IMR-90 (cell line): ENCODE results near the gene PTRHD1. TPM values are rescaled to one million over a fixed set of nuclear protein-coding genes. Genes with fewer than 3 reads are reported as not detected.
"Not testable (repeated sequence)": the region's sequence is repeated elsewhere in the genome, so short reads cannot be mapped to it uniquely, and the experiment has no call there.

ENCODE experiments used
- ATAC-seq: fragments of 200-7000 bp; cut with Tn5 transposase; 2 replicates; pipeline ENCODE4 v1.9.1; 2020; ENCODE audit warnings: low read depth, mild to moderate bottlenecking, moderate library complexity
- BruUV-seq: library from RNA; stranded (reverse); fragments of 400-500 nt; replicated peaks from 2 replicates; lab custom pipeline; 2021; lab: Mats Ljungman, UMichigan
- CTCF ChIA-PET: fragments of 300-600 bp; formaldehyde crosslinking; extraction: SDS; loops from one replicate; lab custom pipeline; 2021; ENCODE audit warnings: antibody characterized with exemption; lab: Yijun Ruan, JAX
- POLR2A ChIA-PET: fragments of 300-600 bp; sonication (Branson Sonifier 250); formaldehyde crosslinking; loops from one replicate; lab custom pipeline; 2022; ENCODE audit warnings: antibody characterized with exemption; ENCODE audit not compliant: unreplicated experiment; lab: Charles Lee
- DNase-seq: peaks from one replicate; pipeline ENCODE4 v3.0.0; 2013
- H2AFZ ChIP-seq: replicated peaks from 2 replicates; pipeline ENCODE3; 2013; ENCODE audit warnings: low read length, mild to moderate bottlenecking; ENCODE audit not compliant: poor library complexity
- H2AK5ac ChIP-seq: 2 replicates; pipeline ENCODE4 v1.6.1; 2013; ENCODE audit warnings: low read depth, low read length, inconsistent platforms
- H2AK9ac ChIP-seq: replicated peaks from 2 replicates; pipeline ENCODE3; 2013; ENCODE audit warnings: mild to moderate bottlenecking, low read depth, low read length, moderate library complexity; ENCODE audit not compliant: poor library complexity
- H2BK120ac ChIP-seq: 2 replicates; pipeline ENCODE4 v1.6.1; 2013; ENCODE audit warnings: low read depth, low read length, inconsistent platforms
- H2BK15ac ChIP-seq: 3 replicates; pipeline ENCODE4 v1.6.1; 2013; ENCODE audit warnings: low read depth, low read length, inconsistent platforms
- H2BK20ac ChIP-seq: 2 replicates; pipeline ENCODE4 v1.6.1; 2013; ENCODE audit warnings: low read depth, mild to moderate bottlenecking, inconsistent platforms, low read length, moderate library complexity
- H2BK5ac ChIP-seq: 2 replicates; pipeline ENCODE4 v1.6.1; 2013; ENCODE audit warnings: mild to moderate bottlenecking, low read depth, low read length, inconsistent platforms; ENCODE audit not compliant: poor library complexity, severe bottlenecking
- H3K14ac ChIP-seq: replicated peaks from 2 replicates; pipeline ENCODE4 v1.6.1; 2013; ENCODE audit warnings: low read depth, low read length, inconsistent platforms
- H3K18ac ChIP-seq: 2 replicates; pipeline ENCODE4 v1.6.1; 2013; ENCODE audit warnings: low read depth, low read length, control low read depth
- H3K23ac ChIP-seq: 2 replicates; pipeline ENCODE4 v1.6.1; 2013; ENCODE audit warnings: low read depth, low read length, inconsistent platforms
- H3K27ac ChIP-seq: 2 replicates; pipeline ENCODE4 v1.5.1; 2013; ENCODE audit warnings: mild to moderate bottlenecking, control low read depth, low read length; ENCODE audit not compliant: insufficient read depth
- H3K27me3 ChIP-seq: 2 replicates; pipeline ENCODE4 v1.6.1; 2013; ENCODE audit warnings: low read length; ENCODE audit not compliant: control insufficient read depth, insufficient read depth
- H3K36me3 ChIP-seq: 2 replicates; pipeline ENCODE4 v1.6.1; 2013; ENCODE audit warnings: low read length, mixed read lengths; ENCODE audit not compliant: control insufficient read depth, insufficient read depth
- H3K4ac ChIP-seq: 2 replicates; pipeline ENCODE4 v1.6.1; 2013; ENCODE audit warnings: low read depth, low read length, inconsistent platforms
- H3K4me1 ChIP-seq: 2 replicates; pipeline ENCODE4 v1.6.1; 2013; ENCODE audit warnings: low read length, mixed read lengths; ENCODE audit not compliant: control insufficient read depth, insufficient read depth
- H3K4me2 ChIP-seq: 2 replicates; pipeline ENCODE4 v1.6.1; 2013; ENCODE audit warnings: low read depth, mild to moderate bottlenecking, control low read depth, low read length, moderate library complexity
- H3K4me3 ChIP-seq: 2 replicates; pipeline ENCODE4 v1.5.1; 2013; ENCODE audit warnings: low read depth, mild to moderate bottlenecking, control low read depth, low read length, moderate library complexity; ENCODE audit not compliant: insufficient read depth
- H3K56ac ChIP-seq: 2 replicates; pipeline ENCODE4 v1.6.1; 2013; ENCODE audit warnings: low read length, inconsistent platforms; ENCODE audit not compliant: insufficient read depth; ENCODE audit errors: extremely low read depth
- H3K79me1 ChIP-seq, 2 experiments: 2 replicates each; pipeline ENCODE4 v1.6.1; 2013; ENCODE audit warnings: low read length in 2 of 2, inconsistent platforms in 1 of 2, low read depth in 1 of 2
- H3K9ac ChIP-seq: 2 replicates; pipeline ENCODE4 v1.6.1; 2013; ENCODE audit warnings: low read depth, low read length, control low read depth
- H3K9me1 ChIP-seq: 2 replicates; pipeline ENCODE4 v1.6.1; 2013; ENCODE audit warnings: low read length, inconsistent platforms; ENCODE audit not compliant: insufficient read depth
- H3K9me3 ChIP-seq: 2 replicates; pipeline ENCODE4 v1.6.1; 2013; ENCODE audit warnings: low read length; ENCODE audit not compliant: control insufficient read depth, insufficient read depth
- H4K20me1 ChIP-seq: 2 replicates; pipeline ENCODE4 v1.6.1; 2013; ENCODE audit warnings: low read length, inconsistent platforms; ENCODE audit not compliant: insufficient read depth
- H4K5ac ChIP-seq: 2 replicates; pipeline ENCODE4 v1.6.1; 2013; ENCODE audit warnings: mild to moderate bottlenecking, low read depth, low read length, control low read depth
- H4K8ac ChIP-seq, 2 experiments: 2 replicates each; pipeline ENCODE4 v1.6.1; 2013; ENCODE audit warnings: low read depth in 2 of 2, low read length in 2 of 2, control low read depth in 1 of 2, inconsistent platforms in 1 of 2
- H4K91ac ChIP-seq: 2 replicates; pipeline ENCODE4 v1.6.1; 2013; ENCODE audit warnings: low read depth, low read length, inconsistent platforms; ENCODE audit not compliant: insufficient read depth
- MAFK ChIP-seq: IDR thresholded peaks from 2 replicates; pipeline ENCODE4 v1.6.1; 2012; ENCODE audit warnings: low read depth, low read length, improper control_type of control experiment
- NFE2L2 ChIP-seq: fragments of 150-350 bp; IDR thresholded peaks from 2 replicates; pipeline ENCODE4 v1.6.1; 2016; ENCODE audit warnings: low read depth, mild to moderate bottlenecking, low read length
- WGBS, 2 experiments: methylation state at CpG; one replicate each; pipeline versions ENCODE4 v1.1.5 to v1.1.7; 2013; ENCODE audit warnings: missing lambda C conversion rate in 2 of 2; ENCODE audit not compliant: insufficient read length in 1 of 2; ENCODE audit errors: extremely low coverage in 2 of 2; 5-methylcytosine and 5-hydroxymethylcytosine counted together
- dilution Hi-C: fragments of 300-500 bp; cut with HindIII; formaldehyde crosslinking; loops from one replicate; pipeline ENCODE4 v1.14.3; 2018; ENCODE audit warnings: low sequenced_read_pairs; ENCODE audit not compliant: unreplicated experiment
- in situ Hi-C: fragments of 300-500 bp; cut with MboI; formaldehyde crosslinking; loops from 3 replicates; pipeline ENCODE4 v1.14.3; 2019; ENCODE audit warnings: low sequenced_read_pairs, inconsistent platforms, mixed read lengths
- intact Hi-C: fragments of 100-400 bp; cut with micrococcal nuclease; formaldehyde crosslinking; loops from 2 replicates; pipeline ENCODE4 v1.10.0; 2022
- polyA plus RNA-seq, 3 experiments: library from polyadenylated mRNA; depleted of rRNA; stranded (reverse); fragments of >200 nt; gene quantifications; 2 replicates each; pipeline ENCODE4 v1.2.3, GENCODE V29; 2012; ENCODE audit warnings: low replicate concordance in 1 of 3
- total RNA-seq: library from RNA; depleted of rRNA; stranded (reverse); fragments of >200 nt; gene quantifications from 2 replicates; pipeline ENCODE4 v1.2.3, GENCODE V29; 2012

The PTRHD1 gene
- total and polyA plus RNA-seq, 2 of the 4 experiments (the other 2 are of a cell fraction), result 11.7 to 30.9 TPM

DNA sequence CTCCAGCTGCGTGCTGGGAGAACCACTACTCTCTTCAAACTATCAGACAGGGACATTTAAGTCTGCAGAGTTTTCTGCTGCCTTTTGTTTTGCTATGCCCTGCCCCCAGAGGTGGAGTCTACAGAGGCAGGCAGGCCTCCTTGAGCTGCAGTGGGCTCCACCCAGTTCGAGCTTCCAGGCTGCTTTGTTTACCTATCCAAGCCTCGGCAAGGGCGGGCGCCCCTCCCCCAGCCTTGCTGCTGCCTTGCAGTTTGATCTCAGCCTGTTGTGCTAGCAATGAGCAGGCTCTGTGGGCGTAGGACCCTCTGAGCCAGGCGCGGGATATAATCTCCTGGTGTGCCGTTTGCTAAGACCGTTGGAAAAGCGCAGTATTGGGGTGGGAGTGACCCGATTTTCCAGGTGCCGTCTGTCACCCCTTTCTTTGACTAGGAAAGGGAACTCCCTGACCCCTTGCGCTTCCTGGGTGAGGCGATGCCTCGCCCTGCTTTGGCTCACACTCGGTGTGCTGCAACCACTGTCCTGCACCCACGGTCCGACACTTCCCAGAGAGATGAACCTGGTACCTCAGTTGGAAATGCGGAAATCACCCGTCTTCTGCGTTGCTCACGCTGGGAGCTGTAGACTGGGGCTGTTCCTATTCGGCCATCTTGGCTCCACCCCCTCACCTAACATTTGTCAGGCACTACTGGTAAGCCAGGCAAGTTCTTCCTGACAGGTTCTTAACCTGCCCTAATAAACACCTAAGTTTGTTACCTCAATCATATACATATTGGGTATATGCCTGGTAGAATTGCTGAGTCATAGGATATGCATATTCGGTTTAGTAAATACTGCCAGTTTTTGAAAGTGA is 12.8 kb upstream of the PTRHD1 start:
- H4K20me1 ChIP-seq, H3K4me2 ChIP-seq, H3K4me3 ChIP-seq, H2BK120ac ChIP-seq, dilution Hi-C loops, BruUV-seq, H2AK5ac ChIP-seq, ATAC-seq, H3K36me3 ChIP-seq, H4K91ac ChIP-seq, H3K9me3 ChIP-seq, H2BK15ac ChIP-seq, H3K9ac ChIP-seq, H3K4me1 ChIP-seq, intact Hi-C loops, H2AK9ac ChIP-seq, H2BK20ac ChIP-seq, H2BK5ac ChIP-seq, H3K23ac ChIP-seq, CTCF ChIA-PET, H2AFZ ChIP-seq, H3K9me1 ChIP-seq, H3K4ac ChIP-seq, H4K5ac ChIP-seq, DNase-seq, H3K27ac ChIP-seq, POLR2A ChIA-PET, H3K14ac ChIP-seq, in situ Hi-C loops, H3K18ac ChIP-seq, H3K27me3 ChIP-seq: not testable (repeated sequence)
- Histone ChIP-seq H3K56ac (0 out of 2 replicates have a peak overlapping the region, but pooled peaks have one; percentile 1), H3K79me1 (peaks cover 13 to 15% of the 10 kb centered on the region in 2 experiments; a peak in 3 of 4 replicates), H4K8ac (0 out of 4 replicates have a peak overlapping the region, but pooled peaks of 1 of the 2 experiments have one; percentile 16)
- peak; percentile 91 for TF ChIP-seq MAFK
- TF ChIP-seq NFE2L2, result peak; percentile 94
- WGBS, 2 experiments, result 96% methylated on average over 11 of the region's 25 CpGs; no CpG with 5 or more reads in 1 of the 2 experiments

DNA sequence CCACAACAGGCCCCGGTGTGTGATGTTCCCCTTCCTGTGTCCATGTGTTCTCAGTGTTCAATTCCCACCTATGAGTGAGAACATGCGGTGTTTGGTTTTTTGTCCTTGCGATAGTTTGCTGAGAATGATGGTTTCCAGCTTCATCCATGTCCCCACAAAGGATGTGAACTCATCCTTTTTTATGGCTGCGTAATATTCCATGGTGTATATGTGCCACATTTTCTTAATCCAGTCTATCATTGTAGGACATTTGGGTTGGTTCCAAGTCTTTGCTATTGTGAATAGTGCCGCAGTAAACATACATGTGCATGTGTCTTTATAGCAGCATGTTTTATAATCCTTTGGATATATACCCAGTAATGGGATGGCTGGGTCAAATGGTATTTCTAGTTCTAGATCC is 7.3 kb upstream of the PTRHD1 start:
- no CpG with 5 or more reads among the region's 5 CpGs for WGBS, 2 experiments
- H3K4me1 ChIP-seq, DNase-seq, H3K4me3 ChIP-seq, H4K5ac ChIP-seq, H3K18ac ChIP-seq, H3K36me3 ChIP-seq, BruUV-seq, POLR2A ChIA-PET, H3K4me2 ChIP-seq, ATAC-seq, H4K91ac ChIP-seq, in situ Hi-C loops, H3K23ac ChIP-seq, H2BK15ac ChIP-seq, H3K14ac ChIP-seq, H3K9me3 ChIP-seq, H3K9me1 ChIP-seq, CTCF ChIA-PET, H3K56ac ChIP-seq, dilution Hi-C loops, H2BK120ac ChIP-seq, H2AFZ ChIP-seq, H2BK20ac ChIP-seq, H2AK5ac ChIP-seq, H4K20me1 ChIP-seq, intact Hi-C loops, H3K27me3 ChIP-seq, H2BK5ac ChIP-seq, H2AK9ac ChIP-seq, H3K4ac ChIP-seq, H3K9ac ChIP-seq, H4K8ac ChIP-seq, H3K27ac ChIP-seq: not testable (repeated sequence)
- H3K79me1 ChIP-seq, result peaks cover 25 to 27% of the 10 kb centered on the region in 2 experiments
